GM12878 (cell line): Measurements from ENCODE around the gene ATP6AP2. TPM values are rescaled to one million over a fixed set of nuclear protein-coding genes. Genes with fewer than 3 reads are reported as not detected.

Experiments
- ATAC-seq: fragments of 200-7000 bp; cut with Tn5 transposase; 3 replicates; pipeline ENCODE4 v1.9.1; 2020; ENCODE audit warnings: mild to moderate bottlenecking, moderate library complexity
- BruUV-seq: library from RNA; stranded (reverse); fragments of 400-500 nt; replicated peaks from 2 replicates; lab custom pipeline; 2021; lab: Mats Ljungman, UMichigan
- CTCF ChIA-PET: fragments of 300-600 bp; sonication (Branson Sonifier 250); formaldehyde crosslinking; extraction: SDS; loops from one replicate; lab custom pipeline; 2021; ENCODE audit warnings: inconsistent platforms; lab: Yijun Ruan, JAX
- POLR2A ChIA-PET: fragments of 350-600 bp; formaldehyde crosslinking; extraction: SDS; loops from one replicate; lab custom pipeline; 2021; ENCODE audit warnings: inconsistent platforms; lab: Charles Lee
- RAD21 ChIA-PET: fragments of 300-600 bp; sonication (Branson Sonifier 250); formaldehyde crosslinking; loops from one replicate; lab custom pipeline; 2023; ENCODE audit warnings: antibody characterized with exemption; ENCODE audit not compliant: unreplicated experiment; lab: Charles Lee
- SMC1A ChIA-PET: fragments of 300-600 bp; sonication (Branson Sonifier 250); formaldehyde crosslinking; loops from one replicate; lab custom pipeline; 2023; ENCODE audit not compliant: unreplicated experiment, uncharacterized antibody; lab: Charles Lee
- DNase-seq: peaks from one replicate; pipeline ENCODE4 v3.0.0-alpha.2; 2011; ENCODE audit warnings: low read depth, low spot score
- FAIRE-seq: peaks from 3 replicates; lab custom pipeline; 2011; peaks lifted over from hg19 to GRCh38; lab: Jason Lieb, UNC
- H2AFZ ChIP-seq: 2 replicates; pipeline ENCODE4 v1.6.0; 2011; ENCODE audit warnings: low read depth, low read length, control low read depth; ENCODE audit not compliant: control insufficient read depth
- H3K27ac ChIP-seq: 2 replicates; pipeline ENCODE4 v1.5.1; 2011; ENCODE audit warnings: control low read depth; ENCODE audit not compliant: control insufficient read depth, insufficient read depth
- H3K27me3 ChIP-seq, 2 experiments: replicated peaks in 1 of 2; 2 replicates each; pipeline versions ENCODE4 v1.6.0 to v1.6.1; 2011; ENCODE audit warnings: low read length in 1 of 2; ENCODE audit not compliant: control insufficient read depth in 2 of 2, insufficient read depth in 2 of 2
- H3K36me3 ChIP-seq, 2 experiments: 2 replicates each; pipeline ENCODE4 v1.5.1; 2011; ENCODE audit warnings: low read length in 1 of 2; ENCODE audit not compliant: control insufficient read depth in 2 of 2, insufficient read depth in 2 of 2
- H3K4me1 ChIP-seq: 2 replicates; pipeline ENCODE4 v1.6.1; 2011; ENCODE audit warnings: mild to moderate bottlenecking, low read length, moderate library complexity, mixed read lengths; ENCODE audit not compliant: control insufficient read depth, insufficient read depth
- H3K4me2 ChIP-seq: 2 replicates; pipeline ENCODE4 v1.6.0; 2011; ENCODE audit warnings: control low read depth; ENCODE audit not compliant: control insufficient read depth, insufficient read depth
- H3K4me3 ChIP-seq: fragments of 200-600 bp; sonication (generic); 2 replicates; pipeline ENCODE4 v1.5.1; 2016
- H3K79me2 ChIP-seq: 2 replicates; pipeline ENCODE4 v1.6.0; 2011; ENCODE audit warnings: low read length; ENCODE audit not compliant: control insufficient read depth, insufficient read depth
- H3K9ac ChIP-seq: 2 replicates; pipeline ENCODE4 v1.8.0; 2011; ENCODE audit warnings: low read length, control low read depth, mixed read lengths; ENCODE audit not compliant: control insufficient read depth, insufficient read depth
- H3K9me3 ChIP-seq: replicated peaks from 3 replicates; pipeline ENCODE4 v1.5.1; 2011; ENCODE audit warnings: mild to moderate bottlenecking, low read length; ENCODE audit not compliant: control insufficient read depth, insufficient read depth
- H4K20me1 ChIP-seq: 2 replicates; pipeline ENCODE4 v1.6.0; 2011; ENCODE audit not compliant: control insufficient read depth, insufficient read depth
- DPF2 ChIP-seq: fragments of 450-650 bp; IDR thresholded peaks from 2 replicates; pipeline ENCODE4 v1.6.1; 2017; ENCODE audit warnings: mild to moderate bottlenecking
- FOS ChIP-seq: IDR thresholded peaks from 3 replicates; pipeline ENCODE4 v1.6.1; 2011; ENCODE audit warnings: borderline replicate concordance; ENCODE audit not compliant: insufficient read length; ENCODE audit errors: extremely low read depth
- IKZF1 ChIP-seq: fragments of 450-650 bp; conservative IDR thresholded peaks from 2 replicates; pipeline ENCODE4 v1.6.1; 2017; ENCODE audit warnings: antibody characterized with exemption, mild to moderate bottlenecking
- MTA2 ChIP-seq: fragments of 450-650 bp; IDR thresholded peaks from 2 replicates; pipeline ENCODE4 v1.6.1; 2016; ENCODE audit warnings: low read depth, mild to moderate bottlenecking, moderate library complexity
- NBN ChIP-seq: fragments of 450-650 bp; IDR thresholded peaks from 2 replicates; pipeline ENCODE4 v1.6.1; 2016
- NR2F1 ChIP-seq: fragments of 450-650 bp; conservative IDR thresholded peaks from 2 replicates; pipeline ENCODE4 v1.6.1; 2017; ENCODE audit warnings: mild to moderate bottlenecking
- PKNOX1 ChIP-seq: fragments of 450-650 bp; IDR thresholded peaks from 2 replicates; pipeline ENCODE4 v1.6.1; 2016; ENCODE audit warnings: mild to moderate bottlenecking
- PML ChIP-seq: IDR thresholded peaks from 2 replicates; pipeline ENCODE4 v1.6.1; 2012; ENCODE audit warnings: low read length, inconsistent platforms
- POU2F2 ChIP-seq: IDR thresholded peaks from 3 replicates; pipeline ENCODE4 v1.6.1; 2011; ENCODE audit warnings: low read depth, mild to moderate bottlenecking, low read length, borderline replicate concordance
- SP1 ChIP-seq: IDR thresholded peaks from one replicate; pipeline ENCODE4 v1.6.1; 2011; ENCODE audit warnings: low read depth, low read length
- SREBF1 ChIP-seq: IDR thresholded peaks from 2 replicates; pipeline ENCODE4 v1.6.1; 2012; ENCODE audit warnings: mild to moderate bottlenecking, low read length
- SRF ChIP-seq, 2 experiments: IDR thresholded peaks; 2 replicates each; pipeline ENCODE4 v1.6.1; 2011; ENCODE audit warnings: low read depth in 2 of 2, low read length in 2 of 2, mild to moderate bottlenecking in 1 of 2, moderate library complexity in 1 of 2
- USF1 ChIP-seq: IDR thresholded peaks from 2 replicates; pipeline ENCODE4 v1.6.1; 2011; ENCODE audit warnings: borderline replicate concordance, low read depth, mild to moderate bottlenecking, moderate library complexity, mixed read lengths, low read length; ENCODE audit not compliant: insufficient read depth; ENCODE audit errors: extremely low read length
- YBX1 ChIP-seq: fragments of 450-650 bp; IDR thresholded peaks from 2 replicates; pipeline ENCODE4 v1.6.1; 2016; ENCODE audit warnings: antibody characterized with exemption
- ZSCAN29 ChIP-seq: fragments of 450-650 bp; IDR thresholded peaks from 2 replicates; pipeline ENCODE4 v1.6.1; 2017; ENCODE audit warnings: mild to moderate bottlenecking, moderate library complexity
- WGBS: methylation state at CpG from one replicate; pipeline ENCODE4 v1.1.6; 2016; ENCODE audit warnings: low lambda C conversion rate; ENCODE audit not compliant: insufficient replicate concordance, insufficient coverage; ENCODE audit errors: missing lambda C conversion rate; 5-methylcytosine and 5-hydroxymethylcytosine counted together
- in situ Hi-C: fragments of 300-500 bp; cut with MboI; formaldehyde crosslinking; loops from 9 replicates; pipeline ENCODE4 v1.14.3; 2018; ENCODE audit warnings: mixed read lengths
- intact Hi-C: fragments of 100-400 bp; cut with micrococcal nuclease; formaldehyde crosslinking; loops from one replicate; pipeline ENCODE4 v1.14.2; 2022; ENCODE audit not compliant: unreplicated experiment
- polyA plus RNA-seq, 11 experiments: library from polyadenylated mRNA; depleted of rRNA in 4 of 11; unstranded in 6 of 11; stranded (reverse) in 5 of 11; fragments of >200 nt; fragmentation: Nextera tagmentation in 4 of 11; fragmentation: Illumina TruSeq in 1 of 11; extraction: Ambion mirVana in 4 of 11; extraction: Trizol in 1 of 11; gene quantifications; 1 replicate in 1 of 11; 2 replicates in 10 of 11; pipeline versions ENCODE4 v1.2.1 to v1.2.3, GENCODE V29; 2011 to 2016; ENCODE audit warnings: inconsistent platforms in 2 of 11, missing spikeins in 2 of 11, low read depth in 1 of 11
- total RNA-seq, 4 experiments: library from RNA; depleted of rRNA in 3 of 4; stranded (reverse); fragments of >200 nt in 3 of 4; fragmentation: Illumina TruSeq in 1 of 4; extraction: Trizol in 1 of 4; gene quantifications; 2 replicates each; pipeline versions ENCODE4 v1.2.1 to v1.2.3, GENCODE V29; 2013 to 2021
- TF ChIP-seq, protein P1 (sequence below): fragments of 450-650 bp; IDR thresholded peaks from 2 replicates; pipeline ENCODE4 v1.6.1; 2017; ENCODE audit warnings: mild to moderate bottlenecking, low read depth, inconsistent platforms; ENCODE audit not compliant: poor library complexity, severe bottlenecking
- TF ChIP-seq, protein P2 (sequence below): fragments of 450-650 bp; IDR thresholded peaks from 2 replicates; pipeline ENCODE4 v1.6.1; 2014; ENCODE audit warnings: mild to moderate bottlenecking

The ATP6AP2 gene
- total and polyA plus RNA-seq, 10 of the 15 experiments (the other 5 are each of a cell fraction or from before 2014, with no cell fraction given), result 36.3 to 141 (median 56.0) TPM

DNA sequence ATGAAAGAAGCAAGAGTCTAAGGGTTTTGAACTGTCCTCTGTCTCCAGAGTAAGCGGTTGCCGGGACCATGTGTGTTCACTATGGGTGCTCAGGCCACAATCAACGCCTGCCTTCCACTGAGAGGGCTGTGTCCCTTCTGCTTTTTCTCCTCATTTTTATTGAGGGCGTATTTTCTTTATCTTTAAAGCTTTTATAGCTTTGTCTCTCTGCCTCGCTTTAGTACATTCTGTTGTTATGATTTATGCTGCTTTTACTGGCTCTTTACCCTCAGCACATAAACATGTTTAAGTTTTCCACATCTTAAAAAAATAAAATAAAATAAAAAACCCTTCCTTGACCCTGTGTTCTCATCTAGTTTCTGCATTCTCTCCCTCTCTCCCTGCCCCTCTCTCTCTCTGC, 42.4 kb upstream of the ATP6AP2 start (continued):
- TF ChIP-seq, protein P1, sequence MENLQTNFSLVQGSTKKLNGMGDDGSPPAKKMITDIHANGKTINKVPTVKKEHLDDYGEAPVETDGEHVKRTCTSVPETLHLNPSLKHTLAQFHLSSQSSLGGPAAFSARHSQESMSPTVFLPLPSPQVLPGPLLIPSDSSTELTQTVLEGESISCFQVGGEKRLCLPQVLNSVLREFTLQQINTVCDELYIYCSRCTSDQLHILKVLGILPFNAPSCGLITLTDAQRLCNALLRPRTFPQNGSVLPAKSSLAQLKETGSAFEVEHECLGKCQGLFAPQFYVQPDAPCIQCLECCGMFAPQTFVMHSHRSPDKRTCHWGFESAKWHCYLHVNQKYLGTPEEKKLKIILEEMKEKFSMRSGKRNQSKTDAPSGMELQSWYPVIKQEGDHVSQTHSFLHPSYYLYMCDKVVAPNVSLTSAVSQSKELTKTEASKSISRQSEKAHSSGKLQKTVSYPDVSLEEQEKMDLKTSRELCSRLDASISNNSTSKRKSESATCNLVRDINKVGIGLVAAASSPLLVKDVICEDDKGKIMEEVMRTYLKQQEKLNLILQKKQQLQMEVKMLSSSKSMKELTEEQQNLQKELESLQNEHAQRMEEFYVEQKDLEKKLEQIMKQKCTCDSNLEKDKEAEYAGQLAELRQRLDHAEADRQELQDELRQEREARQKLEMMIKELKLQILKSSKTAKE, result no peak
- TF ChIP-seq SP1, result no peak
- no peak for TF ChIP-seq SRF (IDR thresholded peaks at IDR 0.05; ENCODE audit: low read depth in 2 of 2, low read length in 2 of 2)
- no peak for TF ChIP-seq FOS
- TF ChIP-seq USF1, result no peak

DNA sequence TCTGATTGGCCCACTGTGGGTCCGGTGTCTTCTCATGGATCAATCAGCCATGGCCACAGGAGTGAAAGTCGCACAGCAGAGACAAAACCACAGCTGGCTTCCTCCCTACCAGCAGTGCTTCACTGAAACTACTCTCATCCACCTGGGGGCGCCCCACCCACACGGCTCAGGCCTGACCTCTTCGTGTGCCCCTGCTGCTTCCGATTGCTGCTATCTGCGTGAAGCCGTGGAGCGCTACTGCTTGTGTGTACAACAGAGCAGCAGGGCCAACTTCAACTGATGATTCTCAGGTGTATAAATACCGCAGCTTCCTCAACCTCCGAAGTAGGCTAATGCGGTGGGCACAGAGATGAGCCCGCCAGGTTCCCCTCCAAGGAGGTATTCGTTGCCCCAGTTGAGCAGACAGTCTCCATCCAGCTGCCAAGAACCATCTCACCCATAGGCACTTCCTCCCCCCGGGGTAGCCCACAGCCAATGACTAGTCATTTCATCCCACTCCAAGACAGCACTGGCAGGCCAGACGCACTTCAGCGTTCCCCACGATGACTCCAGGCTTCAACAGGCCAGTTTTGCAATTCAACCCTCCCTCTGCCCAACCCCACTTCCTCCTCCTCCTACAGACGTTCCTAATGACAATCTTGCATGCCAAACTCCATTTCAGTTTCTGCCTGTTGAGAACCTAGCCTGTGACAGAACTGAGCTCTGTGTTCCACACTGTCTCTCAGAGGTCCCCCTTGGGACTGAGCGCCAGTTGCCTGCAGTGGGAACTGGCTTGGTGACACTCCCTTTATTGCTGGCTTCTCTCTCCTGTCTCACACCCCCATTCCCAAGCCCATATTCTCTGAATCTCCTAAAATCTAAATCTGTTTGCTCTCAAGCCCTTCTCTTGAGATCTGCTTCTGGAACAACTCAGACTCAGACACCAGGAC, 41.3 kb upstream of the ATP6AP2 start:
- WGBS, result 21% methylated on average over 20 of the region's 20 CpGs
- in situ Hi-C loops (loop anchor here (5.0 kb wide), 1 partner anchor 103 kb away; no protein-coding TSS in a partner anchor), intact Hi-C loops (loop anchor here (10.0 kb wide), 1 partner anchor 575 kb away; no protein-coding TSS in a partner anchor)
- ChIA-PET RAD21 (interaction anchor here (0.6 to 1.2 kb wide), 4 partner anchors 12 to 581 kb away, joined by 3 read pairs; no protein-coding TSS in a partner anchor), POLR2A (no interaction called here), SMC1A (interaction anchor here (0.6 to 1.6 kb wide), 7 partner anchors 17 to 809 kb away, joined by 3 to 5 read pairs (median 3); no protein-coding TSS in a partner anchor), CTCF (interaction anchor here (0.7 to 2.4 kb wide), 7 partner anchors 13 to 255 kb away, joined by 3 to 9 read pairs (median 3); partner anchors contain the start of gene CXorf38)
- Histone ChIP-seq H3K4me1 (peaks cover 11% of the 10 kb centered on the region), H3K4me2 (peak overlapping the region; percentile 44), H3K4me3 (no peak overlapping the region), H3K79me2 (no peaks in the 10 kb centered on the region), H3K36me3 (no peaks in the 10 kb centered on the region), H3K9ac (no peak overlapping the region), H3K9me3 (peaks cover 6% of the 10 kb centered on the region; the same call in 1 of the 3 replicates), H3K27ac (peak overlapping the region; percentile 59), H4K20me1 (no peaks in the 10 kb centered on the region), H3K27me3 (peaks cover 0 to 2% of the 10 kb centered on the region in 2 experiments; a peak in 2 of 4 replicates), H2AFZ (no peak overlapping the region; the same call in 1 of the 2 replicates)
- no peak for FAIRE-seq
- no TSS peak for BruUV-seq
- ATAC-seq, result peak; percentile 90
- DNase-seq, result peak; percentile 56
- TF ChIP-seq PML (no peak), YBX1 (0 out of 2 replicates have a peak, but pooled peaks have one; percentile 54), SREBF1 (no peak), IKZF1 (0 out of 2 replicates have a peak, but pooled peaks have one; percentile 17), POU2F2 (no peak), DPF2 (no peak), NR2F1 (peak; percentile 58; the same call in 1 of the 2 replicates), ZSCAN29 (no peak), MTA2 (no peak), NBN (0 out of 2 replicates have a peak, but pooled peaks have one; percentile 33), PKNOX1 (no peak)
- TF ChIP-seq, protein P2, sequence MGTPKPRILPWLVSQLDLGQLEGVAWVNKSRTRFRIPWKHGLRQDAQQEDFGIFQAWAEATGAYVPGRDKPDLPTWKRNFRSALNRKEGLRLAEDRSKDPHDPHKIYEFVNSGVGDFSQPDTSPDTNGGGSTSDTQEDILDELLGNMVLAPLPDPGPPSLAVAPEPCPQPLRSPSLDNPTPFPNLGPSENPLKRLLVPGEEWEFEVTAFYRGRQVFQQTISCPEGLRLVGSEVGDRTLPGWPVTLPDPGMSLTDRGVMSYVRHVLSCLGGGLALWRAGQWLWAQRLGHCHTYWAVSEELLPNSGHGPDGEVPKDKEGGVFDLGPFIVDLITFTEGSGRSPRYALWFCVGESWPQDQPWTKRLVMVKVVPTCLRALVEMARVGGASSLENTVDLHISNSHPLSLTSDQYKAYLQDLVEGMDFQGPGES, result no peak
